IPS DF 6.9 (cell line): Measurements from ENCODE around the gene ABRACL.
A peak's percentile ranks its signal among the peaks of the same experiment; 100 is the strongest.

Source experiments
- DNase-seq: peaks from one replicate; pipeline ENCODE4 v3.0.0-alpha.2; 2013; ENCODE audit warnings: low read depth, low spot score
- H3K27ac ChIP-seq: one replicate; pipeline ENCODE4 v1.5.1; 2013; ENCODE audit warnings: low read length, control low read depth
- H3K27me3 ChIP-seq: 2 replicates; pipeline ENCODE4 v1.6.1; 2013; ENCODE audit warnings: mild to moderate bottlenecking, low read length; ENCODE audit not compliant: control insufficient read depth, insufficient read depth
- H3K36me3 ChIP-seq: 2 replicates; pipeline ENCODE4 v1.6.1; 2013; ENCODE audit warnings: low read length; ENCODE audit not compliant: control insufficient read depth, insufficient read depth
- H3K4me1 ChIP-seq: 2 replicates; pipeline ENCODE4 v1.6.1; 2013; ENCODE audit warnings: low read length; ENCODE audit not compliant: control insufficient read depth, insufficient read depth
- H3K4me3 ChIP-seq: 2 replicates; pipeline ENCODE4 v1.5.1; 2013; ENCODE audit warnings: mild to moderate bottlenecking, low read length
- H3K9me3 ChIP-seq: 2 replicates; pipeline ENCODE4 v1.6.1; 2013; ENCODE audit warnings: low read length, inconsistent platforms; ENCODE audit not compliant: control insufficient read depth, insufficient read depth
- WGBS: extraction: QIAGEN DNeasy Blood & Tissue Kit; methylation state at CpG from one replicate; pipeline ENCODE4 v1.1.7; 2013; ENCODE audit warnings: mixed read lengths, missing lambda C conversion rate; ENCODE audit not compliant: insufficient read length, insufficient coverage; 5-methylcytosine and 5-hydroxymethylcytosine counted together

ABRACL gene

GRCh38 chr6:139028658-139029469, at the start of gene ABRACL:
Gene ABRACL (plus strand): TSS chr6:139028745. CDS start chr6:139034161, 5,416 bp downstream.
- no CpG with 5 or more reads among the region's 77 CpGs for WGBS
- no peak for DNase-seq

GRCh38 chr6:138979365-138979764, 49.2 kb upstream of the ABRACL start:
- Histone ChIP-seq H3K27me3 (no peaks in the 10 kb centered on the region), H3K9me3 (no peaks in the 10 kb centered on the region), H3K4me3 (no peak overlapping the region), H3K4me1 (peaks cover 2% of the 10 kb centered on the region; the same call in 1 of the 2 replicates), H3K36me3 (no peaks in the 10 kb centered on the region), H3K27ac (no peak overlapping the region)
- DNase-seq: no peak
- no CpG with 5 or more reads among the region's 2 CpGs for WGBS

More at GRCh38 chr6:139028658-139029469, at the start of gene ABRACL:
- Histone ChIP-seq H3K27ac (peak within 1 kb of the TSS; percentile 38), H3K4me1 (peaks cover 4% of the 10 kb centered on the region), H3K9me3 (no peaks in the 10 kb centered on the region), H3K27me3 (no peaks in the 10 kb centered on the region), H3K4me3 (peak within 1 kb of the TSS; percentile 80), H3K36me3 (no peaks in the 10 kb centered on the region)

- Histone ChIP-seq H3K4me1 (0 out of 2 replicates have a peak, but pooled peaks cover 2% of the 10 kb centered on the region), H3K27me3 (no peaks in the 10 kb centered on the region), H3K9me3 (no peaks in the 10 kb centered on the region), H3K4me3 (no peak overlapping the region), H3K36me3 (no peaks in the 10 kb centered on the region), H3K27ac (no peak overlapping the region)
- DNase-seq: no peak
- 100% methylated on average over 2 of the region's 5 CpGs for WGBS
Measured at GRCh38 chr6:138979813-138980668, 48.5 kb upstream of the ABRACL start.

GRCh38 chr6:138981416-138981815, 47.1 kb upstream of the ABRACL start:
- H3K36me3 ChIP-seq: no peaks in the 10 kb centered on the region
- no peak overlapping the region for H3K27ac ChIP-seq
- no peaks in the 10 kb centered on the region for H3K9me3 ChIP-seq
- no peaks in the 10 kb centered on the region for H3K27me3 ChIP-seq
- no CpG with 5 or more reads among the region's 2 CpGs for WGBS
- H3K4me1 ChIP-seq: 0 out of 2 replicates have a peak, but pooled peaks cover 2% of the 10 kb centered on the region
- DNase-seq: no peak
- H3K4me3 ChIP-seq: no peak overlapping the region

GRCh38 chr6:138986578-138986977, 42.0 kb upstream of the ABRACL start:
- H3K9me3 ChIP-seq: no peaks in the 10 kb centered on the region
- no peaks in the 10 kb centered on the region for H3K4me1 ChIP-seq
- no peak overlapping the region for H3K27ac ChIP-seq
- no CpG with 5 or more reads among the region's 3 CpGs for WGBS
- no peak for DNase-seq
- no peaks in the 10 kb centered on the region for H3K27me3 ChIP-seq
- no peaks in the 10 kb centered on the region for H3K36me3 ChIP-seq
- peak overlapping the region; percentile 94; the same call in 1 of the 2 replicates for H3K4me3 ChIP-seq

GRCh38 chr6:138987080-138987642, 41.4 kb upstream of the ABRACL start:
- no peak overlapping the region for H3K27ac ChIP-seq
- H3K36me3 ChIP-seq: no peaks in the 10 kb centered on the region
- no peak for DNase-seq
- peak overlapping the region; percentile 94 for H3K4me3 ChIP-seq
- no peaks in the 10 kb centered on the region for H3K4me1 ChIP-seq
- H3K9me3 ChIP-seq: no peaks in the 10 kb centered on the region
- WGBS: no CpG with 5 or more reads among the region's 35 CpGs
- no peaks in the 10 kb centered on the region for H3K27me3 ChIP-seq

- Histone ChIP-seq H3K9me3 (no peaks in the 10 kb centered on the region), H3K4me3 (peak within 1 kb of the TSS; percentile 94), H3K36me3 (no peaks in the 10 kb centered on the region), H3K27ac (no peak within 1 kb of the TSS), H3K4me1 (no peaks in the 10 kb centered on the region), H3K27me3 (no peaks in the 10 kb centered on the region)
- WGBS: no CpG with 5 or more reads among the region's 105 CpGs
- peak; percentile 80 for DNase-seq
Measured at GRCh38 chr6:138987643-138988468, 40.7 kb upstream of the ABRACL start, which contains the start of gene REPS1. Gene REPS1 (minus strand): TSS chr6:138988253. CDS start chr6:138987682, 571 bp downstream.

- no peaks in the 10 kb centered on the region for H3K27me3 ChIP-seq
- no peaks in the 10 kb centered on the region for H3K36me3 ChIP-seq
- DNase-seq: no peak
- no peak overlapping the region for H3K27ac ChIP-seq
- no peaks in the 10 kb centered on the region for H3K9me3 ChIP-seq
- no CpG with 5 or more reads among the region's 11 CpGs for WGBS
- 0 out of 2 replicates have a peak, but pooled peaks cover 1% of the 10 kb centered on the region for H3K4me1 ChIP-seq
- H3K4me3 ChIP-seq: no peak overlapping the region; the same call in 1 of the 2 replicates
Measured at GRCh38 chr6:138988469-138988834, 40.1 kb upstream of the ABRACL start.

- no peaks in the 10 kb centered on the region for H3K27me3 ChIP-seq
- DNase-seq: no peak
- H3K36me3 ChIP-seq: no peaks in the 10 kb centered on the region
- no peak overlapping the region for H3K27ac ChIP-seq
- H3K9me3 ChIP-seq: no peaks in the 10 kb centered on the region
- no peak overlapping the region for H3K4me3 ChIP-seq
- H3K4me1 ChIP-seq: 0 out of 2 replicates have a peak, but pooled peaks cover 1% of the 10 kb centered on the region
- WGBS: no CpG with 5 or more reads among the region's 5 CpGs
Measured at GRCh38 chr6:138989098-138989983, 39.2 kb upstream of the ABRACL start.
